ENCODE measurements around the gene TTBK1.

TTBK1 gene

GRCh38 chr6:43273707-43274106 is 30.4 kb downstream of the TTBK1 start:
- no peak for DNase-seq (ENCODE audit: extremely low read depth, low read depth)
- no peak for TF ChIP-seq CTCF (IDR thresholded peaks at IDR 0.05; ENCODE audit: low read depth, low read length)

- no peak for TF ChIP-seq CTCF (IDR thresholded peaks at IDR 0.05; ENCODE audit: low read depth, low read length)
- no peak for DNase-seq (ENCODE audit: extremely low read depth, low read depth)
These were observed 31.0 kb downstream of the TTBK1 start for GRCh38 chr6:43274127-43274915.

- no peak for DNase-seq (ENCODE audit: extremely low read depth, low read depth)
These were observed 31.8 kb downstream of the TTBK1 start for GRCh38 chr6:43274916-43275597.

GRCh38 chr6:43275801-43276576 is 32.7 kb downstream of the TTBK1 start:
- DNase-seq (ENCODE audit: extremely low read depth, low read depth): no peak
- no peak for TF ChIP-seq CTCF (IDR thresholded peaks at IDR 0.05; ENCODE audit: low read depth, low read length)

More at GRCh38 chr6:43274916-43275597, 31.8 kb downstream of the TTBK1 start:
- no peak for TF ChIP-seq CTCF (IDR thresholded peaks at IDR 0.05; ENCODE audit: low read depth, low read length)

GRCh38 chr6:43276577-43277305 is 33.5 kb downstream of the TTBK1 start:
- TF ChIP-seq CTCF (IDR thresholded peaks at IDR 0.05; ENCODE audit: low read depth, low read length): no peak
- no peak for DNase-seq (ENCODE audit: extremely low read depth, low read depth)

GRCh38 chr6:43277306-43277642 is 34.0 kb downstream of the TTBK1 start:
- DNase-seq (ENCODE audit: extremely low read depth, low read depth): no peak
- TF ChIP-seq CTCF (IDR thresholded peaks at IDR 0.05; ENCODE audit: low read depth, low read length): no peak

Measured in AG09319 (cell line).